KMS-11 (cell line): Measurements from ENCODE around the gene PLB1.

Experiments used
- H2AFZ ChIP-seq: fragments of 200-600 bp; sonication (generic); 2 replicates; pipeline ENCODE4 v1.6.1; 2016; ENCODE audit warnings: antibody characterized with exemption, mixed run types, low read depth
- H3K27ac ChIP-seq: fragments of 200-600 bp; sonication (generic); 2 replicates; pipeline ENCODE4 v1.6.1; 2016; ENCODE audit warnings: mild to moderate bottlenecking, mixed run types
- H3K27me3 ChIP-seq: fragments of 200-600 bp; sonication (generic); 2 replicates; pipeline ENCODE4 v1.6.1; 2017; ENCODE audit warnings: mild to moderate bottlenecking, low read depth, mixed run types, moderate library complexity; ENCODE audit not compliant: insufficient read depth
- H3K36me3 ChIP-seq: fragments of 200-600 bp; sonication (generic); 2 replicates; pipeline ENCODE4 v1.6.1; 2017; ENCODE audit warnings: mild to moderate bottlenecking, mixed run types; ENCODE audit not compliant: insufficient read depth
- H3K4me1 ChIP-seq: fragments of 200-600 bp; sonication (generic); 2 replicates; pipeline ENCODE4 v1.6.1; 2016; ENCODE audit warnings: mild to moderate bottlenecking, low read depth, mixed run types; ENCODE audit not compliant: poor library complexity, severe bottlenecking
- H3K4me2 ChIP-seq: fragments of 200-600 bp; sonication (generic); 2 replicates; pipeline ENCODE4 v1.7.0; 2016; ENCODE audit warnings: mild to moderate bottlenecking, mixed run types
- H3K4me3 ChIP-seq: fragments of 200-600 bp; sonication (generic); IDR thresholded peaks from 2 replicates; pipeline ENCODE4 v1.6.1; 2017; ENCODE audit warnings: low read depth, low read length, mixed read lengths; ENCODE audit not compliant: insufficient read depth
- H3K79me2 ChIP-seq: fragments of 200-600 bp; sonication (generic); 2 replicates; pipeline ENCODE4 v1.6.1; 2016; ENCODE audit warnings: low read depth, mixed run types; ENCODE audit not compliant: insufficient read depth
- H3K9ac ChIP-seq: fragments of 200-600 bp; sonication (generic); 2 replicates; pipeline ENCODE4 v1.6.1; 2016; ENCODE audit warnings: mild to moderate bottlenecking, mixed run types
- H4K20me1 ChIP-seq: fragments of 200-600 bp; sonication (generic); 2 replicates; pipeline ENCODE4 v1.6.1; 2016; ENCODE audit warnings: mild to moderate bottlenecking, mixed run types; ENCODE audit not compliant: insufficient read depth
- TF ChIP-seq, protein P1 (sequence below): fragments of 200-600 bp; sonication (generic); conservative IDR thresholded peaks from 2 replicates; pipeline ENCODE4 v1.6.1; 2017; ENCODE audit warnings: low read depth, mild to moderate bottlenecking, antibody characterized with exemption, low read length, moderate library complexity, mixed read lengths

PLB1 gene

DNA sequence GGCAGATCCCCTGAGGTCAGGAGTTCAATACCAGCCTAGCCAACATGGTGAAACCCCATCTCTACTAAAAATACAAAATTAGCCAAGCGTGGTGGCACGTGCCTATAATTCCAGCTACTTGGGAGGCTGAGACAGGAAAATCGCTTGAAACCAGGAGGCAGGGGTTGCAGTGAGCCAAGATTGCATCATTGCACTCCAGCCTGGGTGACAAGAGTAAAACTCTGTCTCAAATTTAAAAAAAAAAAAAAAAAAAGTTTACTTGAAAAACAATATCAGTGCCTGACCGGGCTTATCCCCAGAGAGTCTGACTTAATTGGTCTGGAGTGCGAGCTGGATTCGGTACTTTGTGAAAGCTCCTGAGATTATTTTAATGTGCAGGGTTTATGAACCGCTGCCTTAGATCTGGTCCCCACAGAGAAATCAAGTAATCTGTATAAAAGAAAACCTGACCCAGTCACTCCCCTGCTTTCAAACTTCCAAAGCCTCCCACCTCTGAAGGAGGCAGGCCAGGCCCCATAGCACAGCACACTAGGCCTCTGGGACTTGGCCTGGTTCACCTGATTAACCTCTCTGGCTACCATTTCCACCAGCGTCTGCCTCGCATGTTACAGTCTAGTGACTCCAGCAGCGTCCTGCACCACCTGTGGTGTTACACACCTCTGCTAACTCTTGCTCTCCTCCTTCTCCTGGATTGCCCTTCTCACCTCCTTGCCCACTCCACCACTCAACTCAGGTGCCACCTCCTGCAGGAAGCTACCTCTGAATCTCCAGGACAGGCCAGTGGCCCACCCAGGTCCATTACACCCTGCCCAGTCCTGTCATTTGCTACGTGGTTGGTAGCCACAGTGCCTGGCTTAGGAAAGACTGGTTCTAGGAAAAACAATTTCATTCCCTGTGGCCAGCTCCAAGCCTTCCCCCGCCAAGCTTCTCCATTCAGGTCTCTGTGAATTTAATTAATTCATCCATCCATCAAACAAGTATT lies 141.5 kb downstream of the PLB1 start:
- Histone ChIP-seq H3K9ac (no peak overlapping the region), H3K4me3 (no peak overlapping the region), H2AFZ (no peak overlapping the region), H3K27ac (no peak overlapping the region), H4K20me1 (no peaks in the 10 kb centered on the region), H3K36me3 (no peaks in the 10 kb centered on the region), H3K4me1 (peaks cover 5% of the 10 kb centered on the region), H3K27me3 (no peaks in the 10 kb centered on the region), H3K4me2 (no peak overlapping the region), H3K79me2 (no peaks in the 10 kb centered on the region)
- TF ChIP-seq, protein P1, sequence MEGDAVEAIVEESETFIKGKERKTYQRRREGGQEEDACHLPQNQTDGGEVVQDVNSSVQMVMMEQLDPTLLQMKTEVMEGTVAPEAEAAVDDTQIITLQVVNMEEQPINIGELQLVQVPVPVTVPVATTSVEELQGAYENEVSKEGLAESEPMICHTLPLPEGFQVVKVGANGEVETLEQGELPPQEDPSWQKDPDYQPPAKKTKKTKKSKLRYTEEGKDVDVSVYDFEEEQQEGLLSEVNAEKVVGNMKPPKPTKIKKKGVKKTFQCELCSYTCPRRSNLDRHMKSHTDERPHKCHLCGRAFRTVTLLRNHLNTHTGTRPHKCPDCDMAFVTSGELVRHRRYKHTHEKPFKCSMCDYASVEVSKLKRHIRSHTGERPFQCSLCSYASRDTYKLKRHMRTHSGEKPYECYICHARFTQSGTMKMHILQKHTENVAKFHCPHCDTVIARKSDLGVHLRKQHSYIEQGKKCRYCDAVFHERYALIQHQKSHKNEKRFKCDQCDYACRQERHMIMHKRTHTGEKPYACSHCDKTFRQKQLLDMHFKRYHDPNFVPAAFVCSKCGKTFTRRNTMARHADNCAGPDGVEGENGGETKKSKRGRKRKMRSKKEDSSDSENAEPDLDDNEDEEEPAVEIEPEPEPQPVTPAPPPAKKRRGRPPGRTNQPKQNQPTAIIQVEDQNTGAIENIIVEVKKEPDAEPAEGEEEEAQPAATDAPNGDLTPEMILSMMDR, result no peak

DNA sequence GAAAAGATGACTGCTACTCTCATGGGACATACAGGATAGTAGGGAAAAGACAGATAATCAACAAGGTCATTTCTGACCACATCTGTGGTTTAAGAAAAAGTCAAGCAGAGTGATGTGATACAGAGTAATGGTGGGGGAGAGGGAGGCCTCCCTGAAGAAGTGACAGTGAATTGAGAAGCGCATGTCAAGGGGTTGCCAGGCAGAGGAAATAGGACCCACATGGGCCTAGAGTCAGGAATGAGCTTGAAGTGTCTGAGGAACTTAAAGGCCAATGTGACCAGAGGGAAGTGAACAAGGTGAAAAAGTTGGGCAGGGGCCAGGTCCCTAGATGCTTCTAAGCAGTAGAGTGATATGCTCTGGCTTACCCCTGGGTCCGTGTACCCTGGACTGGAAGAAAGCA lies 142.2 kb downstream of the PLB1 start:
- no peaks in the 10 kb centered on the region for H4K20me1 ChIP-seq
- H3K9ac ChIP-seq, result no peak overlapping the region
- H3K36me3 ChIP-seq, result no peaks in the 10 kb centered on the region
- H3K4me3 ChIP-seq, result no peak overlapping the region
- TF ChIP-seq, protein P1, result no peak
- no peak overlapping the region for H3K27ac ChIP-seq
- H3K79me2 ChIP-seq, result no peaks in the 10 kb centered on the region
- H3K4me1 ChIP-seq, result peaks cover 5% of the 10 kb centered on the region
- no peak overlapping the region for H3K4me2 ChIP-seq
- no peaks in the 10 kb centered on the region for H3K27me3 ChIP-seq
- no peak overlapping the region for H2AFZ ChIP-seq

DNA sequence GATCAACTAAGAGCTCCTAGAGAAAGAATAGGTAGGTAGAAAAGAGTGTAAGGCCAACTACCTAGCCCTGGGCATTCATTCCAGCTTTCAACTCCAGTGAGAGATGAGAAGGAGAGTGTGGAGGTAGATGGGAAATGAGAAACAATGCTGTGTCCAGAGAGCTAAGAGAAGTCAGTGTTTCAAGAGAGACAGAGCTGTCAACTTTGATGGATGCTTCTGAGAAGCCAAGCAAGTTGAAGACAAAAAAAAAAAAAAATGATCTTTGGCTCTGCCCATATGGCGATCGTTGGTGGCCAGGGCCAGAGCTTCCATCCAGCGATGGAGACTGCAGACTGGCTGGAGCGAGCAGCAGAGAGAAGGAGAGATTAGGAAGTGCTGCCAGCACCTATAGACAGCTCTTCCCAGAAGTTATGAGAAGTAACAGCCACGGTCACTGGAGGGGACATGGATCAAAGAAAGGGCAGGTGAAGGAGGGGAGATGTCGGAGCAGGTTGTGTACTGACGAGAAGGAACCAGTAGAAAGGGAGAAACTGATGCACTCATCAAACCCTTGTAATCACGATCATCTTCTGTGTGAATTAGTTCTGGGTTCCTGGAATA lies 143.3 kb downstream of the PLB1 start:
- Histone ChIP-seq H3K27me3 (no peaks in the 10 kb centered on the region), H3K9ac (no peak overlapping the region), H3K4me3 (no peak overlapping the region), H3K4me1 (peaks cover 5% of the 10 kb centered on the region), H4K20me1 (no peaks in the 10 kb centered on the region), H3K4me2 (no peak overlapping the region), H2AFZ (no peak overlapping the region), H3K36me3 (no peaks in the 10 kb centered on the region), H3K27ac (no peak overlapping the region), H3K79me2 (no peaks in the 10 kb centered on the region)
- TF ChIP-seq, protein P1, result no peak

GRCh38 chr2:28639836-28640235 lies 144.0 kb downstream of the PLB1 start:
- Histone ChIP-seq H3K4me1 (peaks cover 5% of the 10 kb centered on the region), H3K9ac (no peak overlapping the region), H2AFZ (no peak overlapping the region), H3K27ac (no peak overlapping the region), H3K27me3 (no peaks in the 10 kb centered on the region), H3K36me3 (no peaks in the 10 kb centered on the region), H3K4me3 (no peak overlapping the region), H3K4me2 (no peak overlapping the region), H3K79me2 (no peaks in the 10 kb centered on the region), H4K20me1 (no peaks in the 10 kb centered on the region)
- TF ChIP-seq, protein P1, result no peak
